HG03175 (cell line): ENCODE results near the gene CNTNAP1.

Experiments
- ATAC-seq: cut with Tn5 transposase; IDR thresholded peaks from one replicate; pipeline ENCODE4 v1.9.1; 2021; ENCODE audit warnings: mild to moderate bottlenecking, moderate library complexity; ENCODE audit not compliant: unreplicated experiment

The CNTNAP1 gene

GRCh38 chr17:42684929-42685556, 2.7 kb downstream of the CNTNAP1 start:
- no peak for ATAC-seq

DNA sequence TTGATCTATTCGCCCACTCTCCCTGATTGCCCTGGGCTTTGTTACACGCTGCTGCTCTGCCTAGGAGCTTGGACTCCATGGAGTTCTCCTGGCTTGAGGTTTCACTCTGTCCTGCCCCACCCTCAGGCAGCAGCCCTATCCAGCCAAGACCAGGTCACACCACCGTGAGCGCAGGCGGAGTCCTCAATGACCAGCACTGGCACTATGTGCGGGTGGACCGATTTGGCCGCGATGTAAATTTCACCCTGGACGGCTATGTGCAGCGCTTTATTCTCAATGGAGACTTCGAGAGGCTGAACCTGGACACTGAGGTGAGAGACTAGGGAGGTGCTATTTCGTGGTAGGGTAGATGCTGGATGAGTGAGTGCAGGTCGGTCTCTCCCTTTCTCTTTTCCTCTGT, 3.5 kb downstream of the CNTNAP1 start:
- ATAC-seq: no peak

GRCh38 chr17:42686520-42687128, 4.3 kb downstream of the CNTNAP1 start:
- no peak for ATAC-seq

DNA sequence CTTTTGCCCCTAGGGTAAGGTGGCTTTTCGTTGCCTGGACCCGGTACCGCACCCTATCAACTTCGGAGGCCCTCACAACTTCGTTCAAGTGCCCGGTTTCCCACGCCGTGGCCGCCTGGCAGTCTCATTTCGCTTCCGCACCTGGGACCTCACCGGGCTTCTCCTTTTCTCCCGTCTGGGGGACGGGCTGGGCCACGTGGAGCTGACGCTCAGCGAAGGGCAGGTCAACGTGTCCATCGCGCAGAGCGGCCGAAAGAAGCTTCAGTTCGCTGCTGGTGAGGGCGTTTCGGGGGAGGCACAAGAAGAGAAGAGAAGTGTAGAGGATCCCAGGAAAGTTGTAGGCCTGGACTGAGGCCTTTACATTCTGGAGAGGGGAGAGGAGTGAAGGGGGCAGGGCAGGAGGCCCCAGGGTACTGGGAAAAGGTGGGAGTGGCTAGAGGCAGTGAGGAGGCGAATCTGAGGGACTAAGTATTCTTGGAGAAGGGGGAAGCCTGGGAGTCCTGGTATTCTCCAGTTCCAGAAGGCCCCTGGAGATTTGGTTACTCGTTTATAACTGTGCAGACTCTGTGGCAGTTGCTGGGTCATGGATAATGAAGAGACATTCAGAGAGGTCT, 5.5 kb downstream of the CNTNAP1 start:
- ATAC-seq: no peak

- no peak for ATAC-seq
Observed at GRCh38 chr17:42690596-42690995, 8.3 kb downstream of the CNTNAP1 start.

GRCh38 chr17:42691021-42691545, 8.8 kb downstream of the CNTNAP1 start:
- ATAC-seq: no peak

GRCh38 chr17:42692489-42692888, 10.2 kb downstream of the CNTNAP1 start:
- ATAC-seq: no peak

GRCh38 chr17:42694524-42694923, 12.2 kb downstream of the CNTNAP1 start:
- ATAC-seq: no peak

DNA sequence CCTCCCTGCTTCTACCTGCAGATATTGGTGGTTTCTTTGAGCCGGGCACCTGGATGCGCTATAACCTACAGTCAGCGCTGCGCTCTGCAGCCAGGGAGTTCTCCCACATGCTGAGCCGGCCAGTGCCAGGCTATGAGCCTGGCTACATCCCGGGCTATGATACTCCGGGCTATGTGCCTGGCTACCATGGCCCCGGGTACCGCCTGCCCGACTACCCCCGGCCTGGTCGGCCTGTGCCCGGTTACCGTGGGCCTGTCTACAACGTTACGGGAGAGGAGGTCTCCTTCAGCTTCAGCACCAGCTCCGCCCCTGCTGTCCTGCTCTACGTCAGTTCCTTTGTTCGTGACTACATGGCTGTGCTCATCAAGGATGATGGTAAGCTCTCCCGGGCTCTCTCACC, 13.2 kb downstream of the CNTNAP1 start:
- no peak for ATAC-seq

DNA sequence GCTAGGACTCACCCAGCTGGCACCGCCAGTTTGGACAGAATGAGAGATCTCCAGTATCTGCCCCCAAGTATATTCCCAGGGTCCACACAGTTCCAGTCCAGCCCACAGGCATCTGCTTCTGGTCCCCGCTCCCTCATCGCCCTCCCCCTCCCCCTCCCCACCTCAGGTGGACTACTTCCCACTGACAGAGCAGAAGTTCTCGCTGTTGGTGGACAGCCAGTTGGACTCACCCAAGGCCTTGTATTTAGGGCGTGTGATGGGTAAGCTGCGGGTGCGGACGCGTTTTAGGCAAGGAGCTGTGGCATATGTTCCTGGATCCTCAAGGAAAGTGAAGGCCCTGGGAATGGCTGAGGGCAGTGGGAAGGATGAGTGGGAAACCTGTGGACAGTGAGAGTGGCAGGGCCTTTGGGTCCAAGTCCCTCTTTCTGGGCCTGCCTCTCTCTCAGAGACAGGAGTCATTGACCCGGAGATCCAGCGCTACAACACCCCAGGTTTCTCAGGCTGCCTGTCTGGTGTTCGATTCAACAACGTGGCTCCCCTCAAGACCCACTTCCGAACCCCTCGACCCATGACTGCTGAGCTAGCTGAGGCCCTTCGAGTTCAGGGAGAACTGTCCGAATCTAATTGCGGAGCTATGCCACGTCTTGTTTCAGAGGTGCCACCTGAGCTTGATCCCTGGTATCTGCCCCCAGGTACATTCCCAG, 14.9 kb downstream of the CNTNAP1 start:
- ATAC-seq: no peak

- no peak for ATAC-seq
Observed at GRCh38 chr17:42698736-42699414, 16.5 kb downstream of the CNTNAP1 start.

GRCh38 chr17:42699415-42699740, 17.0 kb downstream of the CNTNAP1 start:
- no peak for ATAC-seq

DNA sequence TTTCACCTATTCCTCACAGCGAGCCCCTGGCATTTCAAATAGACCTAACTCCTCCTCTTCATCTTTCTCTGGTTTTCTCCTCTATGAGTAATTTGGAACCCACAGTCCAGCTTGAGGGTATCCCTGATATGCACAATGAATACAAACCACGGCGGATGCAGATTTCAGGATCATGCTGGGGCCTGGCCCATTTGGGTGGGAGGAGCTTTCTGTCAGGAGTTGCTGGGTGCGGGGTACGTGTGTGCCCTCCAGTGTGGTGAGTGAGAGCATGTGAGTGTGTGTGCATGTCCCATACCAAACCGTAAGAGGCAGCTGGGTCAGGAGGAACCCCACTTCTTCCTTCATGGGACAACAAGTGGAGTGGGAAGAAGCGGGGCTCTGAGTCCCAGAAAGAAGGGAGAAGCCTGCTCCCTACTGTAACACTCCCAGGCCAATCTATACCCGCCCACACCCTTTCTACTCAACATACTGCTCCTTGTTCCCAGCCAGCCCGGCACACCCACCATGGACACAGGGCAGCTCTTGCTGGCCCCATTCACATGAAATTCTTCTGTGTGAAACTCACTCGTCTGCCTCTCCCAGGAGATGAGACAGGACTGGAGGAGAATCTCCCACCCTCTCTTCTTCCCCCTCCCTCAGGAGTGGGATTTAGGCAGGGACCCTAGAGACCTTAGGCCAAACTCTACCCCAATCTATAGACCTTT, 18.4 kb downstream of the CNTNAP1 start:
- no peak for ATAC-seq

GRCh38 chr17:42702446-42702845, 20.1 kb downstream of the CNTNAP1 start:
- no peak for ATAC-seq

DNA sequence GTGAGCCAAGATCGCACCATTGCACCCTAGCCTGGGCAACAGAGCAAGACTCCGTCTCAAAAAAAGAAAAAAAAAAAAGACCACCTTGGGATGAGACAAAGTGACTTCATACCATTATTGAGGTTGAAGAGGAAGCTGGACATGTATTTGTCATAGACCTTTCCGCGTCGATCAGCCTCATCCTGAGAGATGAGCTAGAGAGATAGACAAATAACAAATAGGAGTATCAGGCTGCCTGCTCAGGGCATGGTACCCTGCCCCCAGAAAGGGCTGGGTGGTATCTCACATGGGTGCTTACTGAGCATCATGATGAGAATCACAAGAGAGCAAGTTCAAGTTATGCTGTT, 22.1 kb downstream of the CNTNAP1 start:
- peak; percentile 21 for ATAC-seq

DNA sequence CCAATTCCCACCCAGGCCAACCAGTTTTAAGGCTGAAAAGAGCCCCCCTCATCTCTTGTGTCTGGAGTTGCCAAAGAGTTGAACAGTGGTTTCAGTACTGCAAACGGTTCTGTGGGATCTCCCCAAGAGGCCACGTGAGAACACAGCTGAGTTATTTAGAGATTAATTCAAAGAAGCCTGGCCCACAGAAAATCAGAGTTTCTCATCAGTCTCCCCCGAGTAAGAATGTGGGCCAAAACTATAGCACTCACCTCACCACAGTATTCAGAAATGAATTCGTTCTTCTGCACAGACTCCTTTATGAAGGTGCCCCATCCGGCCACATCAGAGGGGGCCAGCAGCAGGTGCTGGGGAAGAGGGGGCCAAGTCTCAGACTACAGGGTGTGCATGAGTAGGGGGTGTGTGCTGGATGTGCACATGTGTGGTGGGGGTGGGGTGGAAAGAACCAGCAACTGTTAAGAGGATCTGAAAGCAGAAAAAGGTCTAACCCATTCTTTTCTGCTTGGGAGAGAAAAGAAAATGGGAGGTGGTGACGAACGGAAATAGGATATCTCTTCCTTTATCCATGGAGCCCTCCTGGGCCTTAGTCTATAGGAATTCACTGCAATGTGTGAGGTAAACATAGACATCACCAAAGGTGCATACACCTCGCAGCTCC, 22.6 kb downstream of the CNTNAP1 start:
- ATAC-seq: peak; percentile 62

- ATAC-seq: no peak
Observed at GRCh38 chr17:42706732-42707131, 24.4 kb downstream of the CNTNAP1 start.

- no peak for ATAC-seq
Observed at GRCh38 chr17:42708588-42708987, 26.3 kb downstream of the CNTNAP1 start.

- no peak for ATAC-seq
Observed at GRCh38 chr17:42709561-42709960, 27.2 kb downstream of the CNTNAP1 start.

DNA sequence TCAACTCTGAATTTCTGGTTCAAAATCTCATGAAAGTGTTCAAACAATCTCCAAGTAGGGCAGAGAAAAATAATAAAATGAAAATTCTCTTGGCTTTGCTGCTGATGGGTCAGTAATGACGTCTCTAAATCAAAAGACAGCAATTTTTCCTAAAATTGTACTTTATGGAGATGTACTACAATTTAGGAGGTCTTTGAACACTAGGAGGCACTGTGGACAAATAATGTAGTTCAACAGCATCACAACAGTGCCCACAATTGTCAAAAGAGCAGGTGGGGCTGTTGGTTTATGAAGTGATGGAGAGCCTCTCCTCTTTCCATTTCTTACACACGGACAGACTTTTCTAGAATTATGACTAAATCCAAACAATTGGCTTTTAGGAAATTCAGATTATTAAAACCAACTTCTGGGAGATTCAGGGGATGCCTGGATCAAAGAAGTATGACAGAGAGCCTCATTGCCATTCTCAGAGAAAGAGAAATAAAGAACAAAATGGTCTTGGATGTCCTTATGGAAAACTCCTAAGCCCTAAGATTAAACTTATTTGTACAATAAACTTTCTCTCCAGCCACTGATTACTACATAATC, 38.8 kb downstream of the CNTNAP1 start:
- ATAC-seq: no peak
